NCI-H2227 treated with DMSO at 0.1 percent for 48 hours (cell line): ENCODE data around the gene RDX.
"Not testable (repeated sequence)": the region's sequence is repeated elsewhere in the genome, so short reads cannot be mapped to it uniquely, and the experiment has no call there.

ENCODE experiments used
- DNase-seq: peaks from one replicate; lab custom pipeline; 2025; lab: John Stamatoyannopoulos, UW

Gene RDX

DNA sequence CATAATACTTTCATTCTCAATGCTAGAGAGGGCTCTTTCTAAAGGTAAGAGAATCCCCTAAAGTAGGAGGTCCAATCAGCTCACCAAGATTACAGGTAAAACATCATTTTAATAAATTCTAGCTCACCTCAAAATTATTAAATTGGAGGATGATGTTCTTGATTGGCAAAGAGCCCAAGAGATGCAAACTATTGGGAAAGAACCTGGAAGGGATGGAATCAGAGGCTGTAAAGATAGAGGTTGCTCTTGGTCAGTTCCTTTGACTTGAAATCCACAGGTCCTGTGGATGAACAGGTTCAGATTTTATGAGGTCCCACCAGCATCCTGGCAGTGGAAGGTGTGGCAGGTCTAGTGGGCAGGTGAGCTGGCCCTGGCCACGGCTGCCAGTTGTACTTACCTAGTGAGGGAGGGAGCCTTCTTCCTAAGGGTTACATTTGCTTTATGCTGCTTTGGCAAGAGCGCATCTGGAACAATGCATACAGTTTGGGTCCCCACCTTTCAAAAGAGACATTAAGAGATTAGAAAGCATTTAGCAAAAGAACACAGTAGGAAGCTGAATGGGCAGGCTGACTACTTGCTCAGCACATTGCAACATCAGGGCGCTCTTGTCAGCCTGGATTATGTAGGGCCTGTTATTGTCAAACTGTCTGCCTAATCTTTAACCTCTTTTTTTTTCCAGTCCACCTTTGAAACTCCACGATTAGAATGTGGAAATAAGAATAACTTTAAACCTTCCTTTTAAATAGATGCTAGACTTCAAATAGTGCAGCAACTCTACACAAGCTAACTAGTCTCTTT is 97.0 kb downstream of the RDX start:
- DNase-seq: no peak

DNA sequence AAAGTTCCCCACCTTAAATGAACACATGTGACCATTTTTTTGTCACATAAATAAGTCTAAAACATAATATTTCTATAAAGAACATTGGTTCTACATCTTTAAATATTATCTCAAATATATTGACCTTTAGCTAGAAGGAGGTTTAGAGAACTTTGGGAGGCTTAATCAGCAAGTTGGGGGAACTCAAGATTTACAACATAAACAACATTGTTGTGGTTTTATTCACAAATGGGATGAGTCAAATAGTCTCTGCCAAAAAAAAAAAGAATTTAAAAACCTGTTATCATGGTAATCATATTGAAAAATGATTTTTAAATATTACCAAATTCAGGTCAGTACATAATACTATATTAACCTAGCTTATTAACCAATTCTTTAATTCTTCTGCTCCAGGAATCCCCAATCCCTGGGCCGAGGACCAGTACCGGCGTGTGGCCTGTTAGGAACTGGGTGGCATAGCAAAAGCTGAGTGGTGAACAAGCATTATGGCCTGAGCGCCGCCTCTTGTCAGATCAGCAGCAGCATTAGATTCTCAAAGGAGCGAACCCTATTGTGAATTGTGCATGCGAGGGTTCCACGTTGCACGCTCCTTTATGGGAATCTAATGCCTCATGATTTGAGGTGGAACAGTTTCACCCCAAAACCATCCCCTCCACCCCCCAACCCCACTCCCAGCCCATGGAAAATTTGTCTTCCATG is 98.2 kb downstream of the RDX start:
- no peak for DNase-seq

DNA sequence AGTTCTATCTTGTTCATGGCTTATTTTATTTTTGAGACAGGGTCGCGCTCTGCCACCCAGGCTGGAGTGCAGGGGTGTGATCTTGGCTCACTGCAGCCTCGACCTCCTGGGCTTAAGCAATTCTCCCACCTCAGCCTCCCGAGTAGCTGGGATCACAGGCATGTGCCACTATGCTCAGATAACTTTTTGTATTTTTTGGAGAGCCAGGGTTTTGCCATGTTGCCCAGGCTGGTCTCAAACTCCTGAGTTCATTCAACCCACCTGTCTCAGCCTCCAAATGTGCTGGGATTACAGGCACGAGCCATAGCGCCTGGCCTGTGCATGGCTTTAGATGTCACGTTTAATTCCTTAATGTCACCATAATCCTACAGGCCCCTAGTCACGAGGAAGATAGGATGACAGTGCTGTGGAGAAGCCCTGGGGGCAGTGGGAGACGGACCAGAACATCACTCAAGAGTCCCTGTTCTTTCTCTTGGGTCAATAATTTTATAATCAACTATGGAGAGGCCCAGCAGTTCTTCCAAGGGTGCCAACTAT is 99.5 kb downstream of the RDX start:
- DNase-seq: no peak

DNA sequence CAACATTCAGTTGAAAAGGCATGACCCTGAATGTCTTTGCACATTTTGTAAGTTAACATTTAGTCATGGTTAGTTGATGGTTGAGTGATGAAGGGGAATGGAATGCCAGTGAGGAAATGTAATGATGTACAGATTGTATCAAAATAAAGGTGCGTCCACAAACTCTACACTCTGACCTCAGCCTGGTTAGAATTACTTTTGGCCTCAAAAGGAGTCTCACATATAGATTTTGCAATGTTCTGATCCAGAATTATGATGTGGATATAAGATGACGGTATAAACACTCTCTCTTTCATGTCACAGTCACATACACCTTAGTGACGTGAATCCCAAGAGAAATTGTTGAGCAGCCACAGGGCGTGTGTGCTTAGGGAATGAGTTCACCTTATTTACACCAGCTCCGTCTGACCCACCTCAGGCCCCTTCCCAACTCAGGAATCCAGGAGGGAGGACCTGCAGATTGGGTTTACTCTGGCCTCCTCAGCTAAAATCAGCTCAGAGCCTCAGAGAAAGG is 100.1 kb downstream of the RDX start:
- no peak for DNase-seq

DNA sequence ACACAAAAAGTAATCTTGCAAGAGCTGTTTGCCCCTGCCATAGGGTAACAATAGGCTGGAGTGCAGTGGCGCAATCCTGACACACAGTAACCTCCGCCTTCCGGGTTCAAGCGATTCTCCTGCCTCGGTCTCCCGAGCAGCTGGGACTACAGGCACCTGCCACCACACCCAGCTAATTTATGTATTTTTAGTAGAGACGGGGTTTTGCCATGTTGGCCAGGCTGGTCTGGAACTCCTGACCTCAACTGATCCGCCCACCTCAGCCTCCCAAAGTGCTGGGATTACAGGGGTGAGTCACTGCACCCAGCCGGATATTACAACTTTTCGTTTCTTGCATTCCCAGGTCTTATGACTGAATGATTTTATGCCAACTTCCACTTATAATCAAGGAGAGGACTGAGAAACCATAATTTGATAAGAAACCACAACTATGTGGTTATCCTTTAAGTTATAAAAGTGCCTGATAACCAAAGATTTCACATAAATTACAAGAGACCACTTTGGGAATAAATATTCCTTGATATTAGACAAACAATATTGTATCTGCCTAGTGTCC is 102.1 kb downstream of the RDX start:
- DNase-seq: not testable (repeated sequence)

DNA sequence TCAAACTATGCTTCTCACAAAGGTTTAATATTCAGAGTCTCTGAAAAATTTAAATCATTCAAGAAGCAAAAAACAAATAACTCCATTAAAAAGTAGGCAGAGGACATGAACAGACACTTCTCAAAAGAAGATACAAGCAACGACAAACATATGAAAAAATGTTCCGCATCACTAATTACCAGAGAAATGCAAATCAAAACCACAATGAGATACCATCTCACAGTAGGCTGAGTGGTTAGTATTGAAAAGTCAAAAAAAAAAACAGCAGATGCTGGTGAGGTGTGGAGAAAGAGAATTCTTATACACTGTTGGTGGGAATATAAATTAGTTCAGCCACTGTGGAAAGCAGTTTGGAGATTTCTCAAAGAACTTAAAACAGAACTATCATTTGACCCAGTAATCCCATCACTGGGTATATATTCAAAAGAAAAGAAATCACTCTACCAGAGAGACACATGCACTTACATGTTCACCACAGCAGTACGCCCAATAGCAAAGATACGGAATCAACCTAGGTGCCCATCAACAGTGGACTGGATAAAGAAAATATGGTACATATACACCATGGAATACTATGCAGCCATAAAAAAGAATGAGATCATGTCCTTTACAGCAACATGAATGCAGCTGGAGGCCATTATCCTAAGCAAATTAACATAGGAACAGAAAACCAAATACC is 103.7 kb downstream of the RDX start:
- not testable (repeated sequence) for DNase-seq

DNA sequence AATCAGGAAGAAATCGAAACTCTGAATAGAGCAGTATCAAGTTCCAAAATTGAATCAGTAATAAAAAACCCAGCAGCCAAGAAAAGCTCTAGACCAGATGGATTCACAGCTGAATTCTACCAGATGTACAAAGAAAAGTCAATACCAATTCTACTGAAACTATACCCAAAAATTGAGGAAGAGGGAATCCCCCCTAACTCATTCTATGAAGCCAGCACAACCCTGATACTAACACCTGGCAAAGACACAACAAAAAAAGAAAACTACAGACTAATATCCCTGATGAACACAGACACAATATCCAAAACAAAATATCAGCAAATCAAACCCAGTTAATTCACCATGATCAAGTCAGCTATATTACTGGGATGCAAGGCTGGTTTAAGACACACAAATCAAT is 105.5 kb downstream of the RDX start:
- DNase-seq: no peak

DNA sequence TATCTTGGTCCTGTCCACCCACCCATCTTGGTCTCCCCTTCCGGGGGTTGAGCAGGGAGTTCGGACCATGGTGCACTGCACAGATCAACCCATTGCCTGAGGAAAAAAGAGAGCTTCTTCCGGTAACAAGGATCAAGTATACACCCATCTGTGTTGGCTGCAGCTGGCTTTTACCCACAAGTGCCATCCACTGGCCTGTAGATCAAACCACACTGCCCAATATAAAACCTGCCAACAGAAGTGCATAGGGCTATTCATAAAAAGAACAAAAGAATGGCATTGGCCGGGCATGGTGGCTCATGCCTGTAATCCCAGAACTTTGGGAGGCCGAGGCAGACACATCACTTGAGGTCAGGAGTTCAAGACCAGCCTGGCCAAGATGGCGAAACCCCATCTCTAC is 108.7 kb downstream of the RDX start:
- DNase-seq: no peak

DNA sequence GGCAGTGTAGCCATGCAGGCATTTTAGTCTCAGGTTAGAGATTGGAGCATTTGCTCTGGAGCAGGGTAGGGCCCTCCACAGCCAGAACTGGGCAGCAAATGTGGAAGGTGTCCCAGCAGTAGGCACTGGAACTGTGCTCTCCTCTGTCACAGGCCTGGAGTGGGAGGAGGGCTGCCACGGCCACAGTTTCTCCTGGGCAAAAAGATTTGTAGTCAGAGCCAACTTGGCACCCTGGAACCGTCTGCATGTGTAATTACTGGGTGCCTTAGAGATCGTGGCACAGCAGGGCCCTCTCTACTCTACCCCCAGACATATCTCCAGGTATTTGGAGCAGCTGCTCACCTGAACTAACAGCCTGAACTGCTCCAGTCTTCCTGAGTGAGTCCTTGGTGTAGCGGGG is 109.5 kb downstream of the RDX start:
- DNase-seq: no peak

DNA sequence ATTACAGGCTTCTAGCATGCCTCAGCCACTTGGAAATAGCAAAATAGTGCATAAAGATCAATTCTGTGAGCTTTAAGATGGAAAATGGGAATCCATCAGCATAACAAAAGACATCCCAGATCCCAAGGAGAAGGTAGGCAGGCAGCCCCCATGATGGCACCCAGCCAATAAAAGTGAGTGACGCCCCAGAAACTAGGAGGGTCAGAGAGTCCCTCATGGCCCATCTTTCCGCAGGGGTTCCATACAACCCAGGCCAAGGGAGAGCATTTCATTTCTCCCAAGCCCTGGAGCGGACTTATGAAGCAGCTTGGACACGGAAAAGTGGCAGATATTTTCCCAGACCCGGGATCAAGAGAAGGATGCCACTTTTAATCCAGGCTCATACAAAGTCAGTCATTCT is 110.0 kb downstream of the RDX start:
- DNase-seq: no peak

DNA sequence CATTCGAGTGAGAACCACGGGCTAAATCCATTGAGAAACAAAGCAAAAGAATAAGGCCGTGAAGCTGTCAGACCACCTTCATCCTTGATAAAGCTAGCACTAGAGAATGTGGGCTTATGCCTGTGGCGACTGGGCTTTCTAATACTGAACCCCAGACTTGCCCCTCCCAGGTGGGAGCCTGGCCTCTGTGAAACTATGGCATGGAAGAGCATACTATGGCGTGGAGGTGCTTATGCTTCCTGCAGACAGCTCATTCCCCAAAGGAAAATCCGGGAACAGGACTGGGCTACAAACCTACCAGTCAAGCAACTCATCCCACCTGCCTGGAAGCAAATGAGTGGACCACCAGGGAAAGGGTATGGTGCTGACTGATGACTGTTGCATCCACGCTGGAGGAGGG is 110.8 kb downstream of the RDX start:
- no peak for DNase-seq

DNA sequence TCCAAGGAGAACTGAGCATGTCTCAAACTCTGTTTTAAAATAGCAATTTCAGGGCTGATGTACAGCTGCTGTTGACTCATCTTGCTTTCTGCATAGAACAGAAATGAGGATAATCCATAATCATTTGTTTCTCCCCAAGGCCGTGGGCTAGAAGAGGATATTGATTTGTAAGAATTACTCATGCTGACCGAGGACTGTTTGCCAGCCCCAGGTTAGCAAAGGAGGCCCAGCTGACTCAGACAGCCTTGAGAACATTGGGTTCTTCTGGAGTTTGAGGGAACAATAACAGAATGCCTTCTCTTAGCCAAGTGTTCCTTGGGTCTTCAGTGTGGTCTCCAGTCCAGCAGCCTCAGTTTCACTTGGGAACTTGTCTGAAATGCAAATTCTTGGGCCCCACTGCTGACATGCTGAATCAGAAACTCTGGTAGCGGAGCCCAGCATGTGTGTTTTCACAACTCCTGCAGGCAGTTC is 111.3 kb downstream of the RDX start:
- no peak for DNase-seq

DNA sequence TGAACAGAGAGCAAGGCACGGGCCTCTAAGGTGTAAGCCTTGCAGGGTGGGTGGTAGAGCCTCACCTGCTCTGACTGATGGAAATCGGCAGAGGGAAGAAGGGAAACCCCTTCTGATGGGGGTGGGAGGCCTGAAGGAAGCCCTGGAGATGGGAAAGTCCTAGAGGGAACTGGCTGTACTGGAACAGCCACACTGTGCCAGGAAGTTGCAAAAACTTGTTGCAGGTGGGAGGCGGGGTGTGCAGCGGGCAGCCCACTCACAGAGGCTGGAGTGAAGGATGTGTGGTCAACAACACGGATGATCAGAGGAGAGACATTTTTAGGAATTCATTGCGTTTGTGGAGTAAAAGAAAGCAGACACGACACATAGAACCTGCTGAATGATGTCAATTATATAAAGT is 112.0 kb downstream of the RDX start:
- DNase-seq: no peak

DNA sequence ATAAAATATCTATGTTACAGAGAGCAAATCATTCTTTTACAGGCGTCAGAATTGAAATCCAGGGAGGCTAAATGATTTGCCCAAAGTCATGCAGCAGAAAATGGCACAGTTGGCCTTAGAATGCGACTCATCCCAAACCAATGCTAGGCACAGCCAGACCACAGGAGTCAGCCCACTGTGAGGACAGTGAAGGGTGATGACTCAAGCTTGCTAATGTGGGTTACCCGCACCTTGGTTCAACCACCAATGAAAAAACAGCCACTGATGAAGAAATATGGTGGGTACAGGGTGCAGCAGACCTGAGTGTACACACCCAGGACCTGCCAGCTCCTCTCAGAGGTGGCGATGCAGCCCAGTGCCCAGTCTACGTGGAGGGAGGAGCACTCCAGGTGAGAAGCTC is 113.5 kb downstream of the RDX start:
- DNase-seq: no peak

DNA sequence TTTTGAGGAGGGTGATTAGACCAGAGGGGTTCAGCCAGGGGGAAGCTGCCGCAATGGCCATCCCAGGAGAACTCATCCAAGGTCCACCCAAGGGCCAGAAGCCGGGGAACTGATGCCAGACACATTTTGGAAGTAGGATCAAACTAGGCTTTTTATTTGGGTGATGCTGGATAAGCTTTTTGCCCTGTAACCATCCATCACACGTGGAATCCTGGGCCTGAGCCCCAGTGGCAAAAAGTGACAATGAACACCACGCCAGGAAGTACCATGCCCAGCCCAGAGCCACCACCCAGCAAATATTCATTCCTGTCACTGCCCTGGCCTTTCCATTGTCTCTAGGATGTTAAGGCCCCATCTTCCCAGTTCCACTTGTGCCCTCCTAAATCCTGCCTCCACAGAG is 117.3 kb downstream of the RDX start:
- DNase-seq: no peak

DNA sequence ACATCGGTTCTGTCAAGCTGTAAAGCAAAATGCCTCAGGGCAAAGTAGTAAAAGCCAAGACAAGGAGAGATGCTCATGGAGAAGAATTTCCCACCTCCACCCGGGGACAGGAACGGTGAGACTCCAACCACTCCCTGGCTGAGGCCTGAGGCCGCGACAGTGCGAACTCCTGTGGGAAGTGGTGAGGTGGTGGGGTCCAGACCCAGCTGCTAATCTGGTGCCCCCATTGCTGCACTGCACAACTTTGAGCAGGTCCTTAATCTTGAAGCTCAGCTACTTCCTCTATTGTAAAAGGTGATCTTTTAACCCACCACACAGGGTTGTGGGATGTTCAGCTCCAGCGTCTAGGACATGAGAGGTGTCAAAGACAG is 119.3 kb downstream of the RDX start:
- no peak for DNase-seq

DNA sequence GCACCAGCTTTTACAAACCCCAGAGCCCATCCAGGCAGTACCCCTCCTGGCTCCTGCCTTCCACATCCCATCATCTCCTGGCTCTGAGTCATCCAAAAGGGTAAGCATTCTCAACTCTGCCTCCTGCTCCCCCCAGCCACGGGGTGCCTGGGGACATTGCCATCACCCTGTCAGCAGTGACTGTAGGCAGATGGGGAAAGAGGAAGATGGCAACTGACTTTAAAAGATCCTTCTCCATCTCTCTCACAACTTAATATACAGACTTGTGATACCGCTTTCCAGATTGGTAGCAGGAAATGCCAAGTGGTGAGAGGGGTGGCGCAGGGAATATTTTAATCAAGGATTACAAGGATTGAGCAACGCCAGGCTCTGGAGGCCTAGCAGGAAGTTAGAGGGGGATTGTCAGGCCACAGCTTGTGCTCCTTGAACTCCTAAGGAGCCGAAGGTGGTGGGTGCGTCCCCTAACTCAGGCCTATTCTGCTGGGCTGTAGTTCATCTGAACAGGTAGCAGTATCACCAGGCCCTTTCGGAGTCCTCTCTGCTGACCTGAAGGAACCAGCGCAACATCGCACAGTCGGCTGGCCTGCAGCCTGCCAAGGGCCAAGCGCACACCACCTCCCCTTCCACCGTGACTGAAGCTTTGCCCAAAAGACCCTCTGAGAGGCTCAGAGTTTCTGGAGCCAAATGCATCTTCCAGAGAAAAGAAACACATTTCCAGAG is 119.9 kb downstream of the RDX start:
- DNase-seq: no peak

DNA sequence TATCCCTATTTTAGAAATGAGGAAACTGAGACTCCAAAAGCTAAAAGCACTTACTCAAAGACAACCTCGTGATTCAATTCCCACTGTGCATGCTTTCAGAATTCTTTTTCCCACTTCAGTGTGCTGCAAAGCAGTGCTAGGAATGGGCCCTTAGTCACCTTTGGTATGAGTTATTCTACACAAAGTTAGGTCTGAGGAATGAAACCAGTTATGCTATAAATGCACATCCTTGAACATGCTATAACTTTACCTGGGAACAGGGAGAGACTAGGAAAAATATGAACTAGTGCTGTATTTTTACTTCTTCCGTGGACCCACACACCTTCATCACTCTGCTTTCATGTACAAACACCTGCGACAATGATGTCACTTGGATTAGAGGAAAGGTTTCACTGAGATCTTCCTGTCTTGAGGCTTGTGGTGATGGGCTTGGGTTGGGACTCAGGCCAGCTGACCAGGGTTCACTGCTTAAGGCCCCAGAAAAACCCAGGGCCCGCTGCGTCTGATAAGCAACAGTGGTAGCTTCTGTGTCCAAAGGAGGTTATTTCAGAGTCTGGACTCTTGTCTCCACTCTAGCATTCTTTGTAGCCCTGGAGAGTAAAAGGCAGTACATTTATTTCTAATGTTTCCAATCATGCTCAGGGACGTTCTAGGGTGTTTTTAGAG is 121.6 kb downstream of the RDX start:
- no peak for DNase-seq

DNA sequence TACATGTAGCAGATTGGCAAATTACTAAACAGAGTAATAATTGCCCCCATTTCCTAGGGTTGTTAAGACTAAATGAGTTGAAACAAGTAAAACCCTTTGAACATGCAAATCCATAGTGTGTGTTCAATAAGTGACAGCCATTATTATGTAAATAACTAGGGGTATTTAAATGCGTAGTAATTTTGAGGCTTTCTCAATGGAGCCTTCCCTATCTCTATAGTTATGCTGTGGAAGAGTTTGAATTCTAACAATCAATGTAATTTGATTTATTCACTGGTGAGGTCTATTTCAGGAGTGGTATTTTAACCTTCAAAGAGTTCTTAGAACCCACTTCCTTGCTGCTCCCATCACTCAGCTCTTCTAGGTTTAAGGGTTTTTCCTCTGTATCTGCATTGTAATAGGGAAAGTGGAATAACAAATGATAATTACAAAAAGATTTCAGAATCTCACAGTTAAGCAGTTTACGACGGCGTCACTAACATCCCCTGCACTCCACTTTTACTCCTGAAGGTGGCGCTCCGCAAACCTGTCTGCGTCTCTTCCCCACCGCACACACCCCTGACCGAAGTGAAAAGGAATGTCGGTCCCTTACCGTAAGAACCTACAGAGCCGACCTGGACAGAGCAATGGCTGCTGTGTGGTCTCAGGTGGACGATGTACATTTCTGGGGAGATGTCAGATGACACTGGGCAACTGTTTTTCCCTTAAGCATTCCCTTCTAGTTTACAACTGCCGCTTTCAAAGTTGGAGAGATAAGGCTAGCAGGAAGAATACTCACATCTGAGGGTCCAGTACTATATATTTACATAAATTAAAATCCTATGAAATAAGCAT is 122.4 kb downstream of the RDX start:
- DNase-seq: peak; percentile 3

DNA sequence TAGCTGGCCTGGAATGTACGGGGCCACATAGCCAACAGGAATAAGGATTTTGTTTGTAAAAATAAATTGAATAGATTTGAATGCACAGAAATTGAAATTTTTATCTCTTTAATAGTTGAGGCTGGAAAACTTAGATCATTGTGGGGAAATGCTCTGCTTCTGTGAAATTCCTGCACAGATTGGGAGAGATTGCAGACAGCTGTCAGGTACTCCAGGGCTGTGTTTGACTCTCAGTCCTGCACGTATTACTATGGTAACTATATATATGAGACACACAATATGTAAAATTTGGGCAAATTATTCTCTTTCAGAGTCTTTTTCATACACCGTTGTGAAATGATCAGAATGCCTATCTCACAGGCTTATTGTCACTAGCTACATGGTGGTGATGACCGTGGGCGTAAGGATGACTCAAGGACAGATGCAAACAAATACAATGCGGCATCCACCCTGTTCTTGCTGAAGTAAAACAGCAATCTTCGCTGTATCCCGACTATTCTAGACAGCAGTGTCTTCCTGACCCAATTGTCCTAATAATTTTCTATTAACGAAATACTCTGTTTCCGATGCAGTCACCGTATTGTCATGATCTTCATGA is 123.8 kb downstream of the RDX start:
- DNase-seq: no peak
